ENCODE measurements around the gene RFFL.

GRCh38 chr17:34988644-34989043, 74.9 kb downstream of the RFFL start:
- no peak for TF ChIP-seq CTCF (IDR thresholded peaks at IDR 0.05; ENCODE audit: low read depth, low read length)
- TF ChIP-seq EZH2phosphoT487 (IDR thresholded peaks at IDR 0.05; ENCODE audit: low read depth): no peak

Data from OCI-LY3 (cell line).